ENCODE measurements around the gene FLT3.
"Not testable (repeated sequence)": the region's sequence is repeated elsewhere in the genome, so short reads cannot be mapped to it uniquely, and the experiment has no call there.

FLT3 gene

GRCh38 chr13:28100150-28101121 is at the start of gene FLT3:
TSS of gene FLT3 (minus strand) at chr13:28100576. CDS start at chr13:28100510, 66 bp downstream.
- peak; percentile 25 for DNase-seq (ENCODE audit: insufficient read length, low spot score)

GRCh38 chr13:28147495-28147894 is 47.1 kb upstream of the FLT3 start:
- DNase-seq (ENCODE audit: insufficient read length, low spot score) (no peak), FAIRE-seq (no peak)

More at GRCh38 chr13:28100150-28101121, at the start of gene FLT3:
- FAIRE-seq: no peak

GRCh38 chr13:28145049-28145448 is 44.7 kb upstream of the FLT3 start:
- DNase-seq (ENCODE audit: insufficient read length, low spot score): no peak
- FAIRE-seq: no peak

- not testable (repeated sequence) for FAIRE-seq; DNase-seq (ENCODE audit: insufficient read length, low spot score)
Measured at GRCh38 chr13:28141542-28141941, 41.2 kb upstream of the FLT3 start.

GRCh38 chr13:28140433-28141125 is 40.2 kb upstream of the FLT3 start:
- FAIRE-seq (no peak), DNase-seq (ENCODE audit: insufficient read length, low spot score) (no peak)

GRCh38 chr13:28138756-28139470 is 38.5 kb upstream of the FLT3 start:
- DNase-seq (ENCODE audit: insufficient read length, low spot score) (peak; percentile 62), FAIRE-seq (no peak)

GRCh38 chr13:28138012-28138755 is 37.8 kb upstream of the FLT3 start, which contains the start of gene PAN3:
TSS of gene PAN3 (plus strand) at chr13:28138545. CDS start at chr13:28138658, 113 bp downstream.
- FAIRE-seq: no peak

GRCh38 chr13:28137596-28137995 is 37.2 kb upstream of the FLT3 start:
- FAIRE-seq (no peak), DNase-seq (ENCODE audit: insufficient read length, low spot score) (no peak)

More at GRCh38 chr13:28138012-28138755, 37.8 kb upstream of the FLT3 start, which contains the start of gene PAN3:
- peak; percentile 72 for DNase-seq (ENCODE audit: insufficient read length, low spot score)

- FAIRE-seq (no peak), DNase-seq (ENCODE audit: insufficient read length, low spot score) (no peak)
Measured at GRCh38 chr13:28136916-28137315, 36.5 kb upstream of the FLT3 start.

GRCh38 chr13:28131646-28132045 is 31.3 kb upstream of the FLT3 start:
- no peak for FAIRE-seq
- no peak for DNase-seq (ENCODE audit: insufficient read length, low spot score)

GRCh38 chr13:28129911-28130693 is 29.7 kb upstream of the FLT3 start:
- DNase-seq (ENCODE audit: insufficient read length, low spot score) (no peak), FAIRE-seq (no peak)

GRCh38 chr13:28128926-28129325 is 28.6 kb upstream of the FLT3 start:
- DNase-seq (ENCODE audit: insufficient read length, low spot score) (no peak), FAIRE-seq (no peak)

- FAIRE-seq (no peak), DNase-seq (ENCODE audit: insufficient read length, low spot score) (no peak)
Measured at GRCh38 chr13:28128030-28128429, 27.7 kb upstream of the FLT3 start.

- FAIRE-seq (no peak), DNase-seq (ENCODE audit: insufficient read length, low spot score) (no peak)
Measured at GRCh38 chr13:28121224-28121623, 20.8 kb upstream of the FLT3 start.

GRCh38 chr13:28120317-28120716 is 19.9 kb upstream of the FLT3 start:
- DNase-seq (ENCODE audit: insufficient read length, low spot score) (no peak), FAIRE-seq (no peak)

- DNase-seq (ENCODE audit: insufficient read length, low spot score) (no peak), FAIRE-seq (no peak)
Measured at GRCh38 chr13:28117689-28118377, 17.5 kb upstream of the FLT3 start.

- no peak for DNase-seq (ENCODE audit: insufficient read length, low spot score)
- FAIRE-seq: no peak
Measured at GRCh38 chr13:28116736-28117135, 16.4 kb upstream of the FLT3 start.

- DNase-seq (ENCODE audit: insufficient read length, low spot score): no peak
- FAIRE-seq: no peak
Measured at GRCh38 chr13:28110414-28110813, 10.0 kb upstream of the FLT3 start.

GRCh38 chr13:28106976-28107375 is 6.6 kb upstream of the FLT3 start:
- no peak for DNase-seq (ENCODE audit: insufficient read length, low spot score)
- FAIRE-seq: no peak
